OCI-LY7 (cell line): ENCODE data around the gene CCDC93. TPM values are rescaled to one million over a fixed set of nuclear protein-coding genes. Genes with fewer than 3 reads are reported as not detected.

Experiments
- Bru-seq: library from RNA; stranded (reverse); fragments of 400-500 nt; gene quantifications from one replicate; lab custom pipeline; 2021; lab: Mats Ljungman, UMichigan
- BruChase-seq, 2 experiments: library from RNA; stranded (reverse); fragments of 400-500 nt; gene quantifications; one replicate each; lab custom pipeline; 2021; lab: Mats Ljungman, UMichigan
- BruUV-seq: library from RNA; stranded (reverse); fragments of 400-500 nt; replicated peaks from 2 replicates; lab custom pipeline; 2021; lab: Mats Ljungman, UMichigan
- CTCF ChIA-PET: fragments of 300-600 bp; sonication (Branson Sonifier 250); formaldehyde crosslinking; loops from one replicate; lab custom pipeline; 2022; ENCODE audit warnings: antibody characterized with exemption; ENCODE audit not compliant: unreplicated experiment; lab: Charles Lee
- POLR2A ChIA-PET: fragments of 300-600 bp; sonication (Branson Sonifier 250); formaldehyde crosslinking; loops from one replicate; lab custom pipeline; 2022; ENCODE audit warnings: antibody characterized with exemption; lab: Charles Lee
- DNase-seq: peaks from one replicate; pipeline ENCODE4 v3.0.0-alpha.2; 2015; ENCODE audit warnings: low spot score
- H2AFZ ChIP-seq: fragments of 200-600 bp; sonication (generic), shearing (Covaris generic); 2 replicates; pipeline ENCODE4 v1.6.1; 2014; ENCODE audit warnings: mild to moderate bottlenecking, antibody characterized with exemption, low read length, moderate library complexity
- H3K27ac ChIP-seq: fragments of 200-600 bp; sonication (generic); 2 replicates; pipeline ENCODE4 v1.5.1; 2014; ENCODE audit warnings: mixed run types, low read depth, mild to moderate bottlenecking, moderate library complexity, low read length, inconsistent platforms; ENCODE audit not compliant: poor library complexity, severe bottlenecking
- H3K36me3 ChIP-seq: fragments of 200-600 bp; sonication (generic); 2 replicates; pipeline ENCODE4 v1.6.1; 2014; ENCODE audit warnings: mild to moderate bottlenecking, antibody characterized with exemption, low read length, moderate library complexity, mixed read lengths; ENCODE audit not compliant: insufficient read depth
- H3K4me1 ChIP-seq: fragments of 200-600 bp; sonication (generic); 2 replicates; pipeline ENCODE4 v1.5.1; 2014; ENCODE audit warnings: mild to moderate bottlenecking, low read length; ENCODE audit not compliant: insufficient read depth, poor library complexity, severe bottlenecking
- H3K4me2 ChIP-seq: fragments of 200-600 bp; sonication (generic); 2 replicates; pipeline ENCODE4 v1.6.1; 2014; ENCODE audit warnings: mild to moderate bottlenecking, low read length
- H3K4me3 ChIP-seq: fragments of 200-600 bp; sonication (generic); 2 replicates; pipeline ENCODE4 v1.5.1; 2014; ENCODE audit warnings: mild to moderate bottlenecking, low read depth, low read length; ENCODE audit not compliant: poor library complexity, severe bottlenecking
- H3K79me2 ChIP-seq: fragments of 200-600 bp; sonication (generic); 2 replicates; pipeline ENCODE4 v1.6.1; 2016; ENCODE audit warnings: low read depth, mild to moderate bottlenecking, low read length, moderate library complexity, mixed read lengths; ENCODE audit not compliant: insufficient read depth
- H3K9me2 ChIP-seq: fragments of 200-600 bp; sonication (generic); 2 replicates; pipeline ENCODE4 v1.6.1; 2016; ENCODE audit warnings: mild to moderate bottlenecking, low read length, mixed read lengths; ENCODE audit not compliant: insufficient read depth
- H3K9me3 ChIP-seq: fragments of 200-600 bp; sonication (generic); 2 replicates; pipeline ENCODE4 v1.6.1; 2014; ENCODE audit warnings: mild to moderate bottlenecking, mixed run types, low read length, mixed read lengths
- H4K20me1 ChIP-seq: fragments of 200-600 bp; sonication (generic); 2 replicates; pipeline ENCODE4 v1.6.1; 2014; ENCODE audit warnings: mild to moderate bottlenecking, antibody characterized with exemption, low read length, moderate library complexity, mixed read lengths; ENCODE audit not compliant: insufficient read depth
- CTCF ChIP-seq: fragments of 200-600 bp; sonication (generic); conservative IDR thresholded peaks from 2 replicates; pipeline ENCODE4 v1.5.1; 2014; ENCODE audit warnings: mild to moderate bottlenecking, antibody characterized with exemption, low read length, moderate library complexity, mixed read lengths
- EZH2phosphoT487 ChIP-seq: fragments of 200-600 bp; sonication (generic); IDR thresholded peaks from 2 replicates; pipeline ENCODE4 v1.6.1; 2018; ENCODE audit warnings: low read depth, borderline replicate concordance, mild to moderate bottlenecking, mixed run types, antibody characterized with exemption, low read length, moderate library complexity, mixed read lengths
- intact Hi-C: fragments of 100-400 bp; cut with micrococcal nuclease; formaldehyde crosslinking; loops from one replicate; pipeline ENCODE4 v1.10.0; 2022; ENCODE audit not compliant: unreplicated experiment
- long read RNA-seq: library from polyadenylated mRNA; stranded (forward); transcript quantifications from one replicate; pipeline ENCODE4 v2.0.0, GENCODE V29; 2022
- total RNA-seq, 2 experiments: library from RNA; depleted of rRNA in 1 of 2; stranded (reverse); fragments of >200 nt in 1 of 2; shearing (Covaris generic) in 1 of 2; gene quantifications; 2 replicates each; pipeline ENCODE4 v1.2.3, GENCODE V29; 2014 to 2022

The CCDC93 gene
- 25.6 and 28.2 TPM in 2 replicates for total RNA-seq (2014; rRNA removed; shearing (Covaris generic))
- 50.0 and 53.8 TPM in 2 replicates for total RNA-seq (2022)
- percentile 87 among the genes with signal in this experiment for Bru-seq, nascent RNA
- percentile 77 among the genes with signal in this experiment for BruChase-seq, experiment 1, labeled RNA remaining after a 6-hour chase
- BruChase-seq, experiment 2, labeled RNA remaining after a 2-hour chase: percentile 84 among the genes with signal in this experiment
- long read RNA-seq, full-length matches to known transcripts: 16 of 43 reads
- long read RNA-seq, partial matches to known transcripts: 7 of 43 reads
- long read RNA-seq, other reads (novel, unspliced or antisense): 20 of 43 reads

- intact Hi-C loops: no loop called here
- POLR2A ChIA-PET: interaction anchor here (0.9 to 2.7 kb wide), 9 partner anchors 9 to 200 kb away, joined by 3 to 11 read pairs (median 3); partner anchors contain the start of gene DDX18
- CTCF ChIA-PET: interaction anchor here (1.0 to 1.6 kb wide), 3 partner anchors 11 to 199 kb away, joined by 3 to 12 read pairs (median 3); no protein-coding TSS in a partner anchor
- H3K36me3 ChIP-seq: peaks cover 6% of the 10 kb centered on the region
- H4K20me1 ChIP-seq: peaks cover 22% of the 10 kb centered on the region
- no peak for TF ChIP-seq CTCF
- no peak for TF ChIP-seq EZH2phosphoT487
- peaks cover 44% of the 10 kb centered on the region for H3K79me2 ChIP-seq
- H3K9me3 ChIP-seq: no peaks in the 10 kb centered on the region
- DNase-seq: peak; percentile 87
- H3K27ac ChIP-seq: peak within 1 kb of the TSS; percentile 58
- BruUV-seq: no TSS peak
- peaks cover 25% of the 10 kb centered on the region for H3K4me1 ChIP-seq
- no peaks in the 10 kb centered on the region for H3K9me2 ChIP-seq
- peak within 1 kb of the TSS; percentile 100 for H3K4me2 ChIP-seq
- peak within 1 kb of the TSS; percentile 100 for H3K4me3 ChIP-seq
- peak within 1 kb of the TSS; percentile 84 for H2AFZ ChIP-seq
These were observed at the start of gene CCDC93 for GRCh38 chr2:118013724-118014491. CCDC93 (minus strand) TSS chr2:118014070; CDS start chr2:118013995, 75 bp downstream.

- no peak overlapping the region for H3K27ac ChIP-seq
- DNase-seq: no peak
- intact Hi-C loops: no loop called here
- no TSS peak for BruUV-seq
- peaks cover 34% of the 10 kb centered on the region for H3K4me1 ChIP-seq
- H3K9me3 ChIP-seq: no peaks in the 10 kb centered on the region
- TF ChIP-seq EZH2phosphoT487 (no peak), CTCF (no peak)
- no peaks in the 10 kb centered on the region for H3K36me3 ChIP-seq
- no peak overlapping the region for H2AFZ ChIP-seq
- ChIA-PET CTCF (interaction anchor here (5.6 kb wide), 1 partner anchor 15 kb away, joined by 56 read pairs; no protein-coding TSS in a partner anchor), POLR2A (interaction anchor here (1.0 to 5.4 kb wide), 3 partner anchors 11 to 16 kb away, joined by 4 to 72 read pairs (median 5); no protein-coding TSS in a partner anchor)
- no peak overlapping the region for H3K4me3 ChIP-seq
- no peaks in the 10 kb centered on the region for H4K20me1 ChIP-seq
- H3K4me2 ChIP-seq: no peak overlapping the region
- no peaks in the 10 kb centered on the region for H3K79me2 ChIP-seq
- H3K9me2 ChIP-seq: no peaks in the 10 kb centered on the region
These were observed 48.8 kb upstream of the CCDC93 start for GRCh38 chr2:118062669-118063068.
